ENCODE results near the gene SLC22A4. TPM values are rescaled to one million over a fixed set of nuclear protein-coding genes. Genes with fewer than 3 reads are reported as not detected.

Gene SLC22A4
- total and polyA plus RNA-seq, 2 of the 8 experiments (the other 6 are each of a cell fraction or from before 2014, with no cell fraction given): 0.45 to 0.60 TPM

DNA sequence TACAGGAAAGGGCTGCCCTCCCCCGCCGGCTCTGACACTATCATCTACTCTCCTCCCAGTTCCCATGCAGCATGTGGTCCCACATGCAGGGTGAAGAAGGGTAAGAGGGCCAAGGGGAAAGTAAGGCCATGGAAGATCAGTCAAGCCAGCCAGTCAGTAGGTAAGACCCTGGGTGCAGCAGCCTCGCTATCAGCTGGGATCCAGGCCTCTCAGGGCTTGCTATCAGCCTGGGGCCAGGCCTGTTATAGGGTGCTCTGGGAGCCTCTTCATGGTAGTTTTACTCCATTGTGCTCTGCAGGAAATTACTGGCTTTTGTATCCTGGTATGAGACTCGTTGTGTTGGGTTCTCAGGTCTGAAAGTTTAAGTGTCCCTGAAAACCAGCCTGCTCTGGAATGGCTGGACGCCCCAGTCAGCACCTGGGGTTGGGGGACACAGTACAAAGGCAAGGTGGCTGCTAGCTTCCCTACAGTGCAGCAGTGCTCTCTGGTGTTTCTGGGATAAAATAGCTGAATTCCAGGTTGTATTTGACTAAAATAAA is 21.4 kb downstream of the SLC22A4 start:
- no peak overlapping the region for H2BK15ac ChIP-seq (ENCODE audit: low read length)
- H3K23me2 ChIP-seq (ENCODE audit: low read depth, low read length): no peaks in the 10 kb centered on the region
- no peak overlapping the region for H3K4me2 ChIP-seq (ENCODE audit: insufficient read depth in 1 of 2, low read depth in 2 of 2, low read length in 2 of 2)
- H4K91ac ChIP-seq (replicated peaks; ENCODE audit: insufficient read length, low read length): no peak overlapping the region
- H3K79me1 ChIP-seq (ENCODE audit: low read depth, low read length): no peaks in the 10 kb centered on the region
- H3K4me3 ChIP-seq (ENCODE audit: extremely low read depth in 1 of 4, insufficient read depth in 2 of 4, low read depth in 3 of 4, low read length in 4 of 4): no peak overlapping the region
- H2BK20ac ChIP-seq (ENCODE audit: low read length): no peak overlapping the region
- POLR2A ChIA-PET (ENCODE audit: partially characterized antibody): interaction anchor here (1.2 to 1.5 kb wide), 2 partner anchors 12 to 22 kb away, joined by 3 read pairs; partner anchors contain the start of gene SLC22A4
- H3K18ac ChIP-seq (ENCODE audit: extremely low read depth, low read length): no peak overlapping the region
- H3K9me3 ChIP-seq (ENCODE audit: insufficient read depth in 2 of 2, low read depth in 1 of 2, low read length in 1 of 2): no peaks in the 10 kb centered on the region; a peak in 1 of 4 replicates
- no peaks in the 10 kb centered on the region for H4K20me1 ChIP-seq (replicated peaks in 1 of 2; ENCODE audit: control insufficient read depth in 1 of 2, insufficient read depth in 2 of 2, low read length in 2 of 2)
- H3K23ac ChIP-seq (ENCODE audit: insufficient read length): no peak overlapping the region
- no peak overlapping the region; the same call in 1 of the 2 replicates for H4K8ac ChIP-seq (ENCODE audit: extremely low read depth, insufficient read depth, low read length)
- H3K79me2 ChIP-seq (ENCODE audit: control insufficient read depth in 1 of 2, insufficient read depth in 2 of 2, low read length in 2 of 2): no peaks in the 10 kb centered on the region
- 0 out of 7 replicates have a peak, but pooled peaks cover 0 to 2% (median 0%) of the 10 kb centered on the region in 4 experiments for H3K4me1 ChIP-seq (replicated peaks in 1 of 4; ENCODE audit: control insufficient read depth in 3 of 4, insufficient read depth in 4 of 4, low read length in 3 of 4)
- H2AFZ ChIP-seq (ENCODE audit: low read length): 0 out of 2 replicates have a peak overlapping the region, but pooled peaks have one; percentile 24
- H2BK12ac ChIP-seq (ENCODE audit: low read depth, low read length): 0 out of 2 replicates have a peak overlapping the region, but pooled peaks have one; percentile 50
- no peak overlapping the region for H3K56ac ChIP-seq (replicated peaks; ENCODE audit: insufficient read length, low read depth, low read length)
- TF ChIP-seq, protein P1, sequence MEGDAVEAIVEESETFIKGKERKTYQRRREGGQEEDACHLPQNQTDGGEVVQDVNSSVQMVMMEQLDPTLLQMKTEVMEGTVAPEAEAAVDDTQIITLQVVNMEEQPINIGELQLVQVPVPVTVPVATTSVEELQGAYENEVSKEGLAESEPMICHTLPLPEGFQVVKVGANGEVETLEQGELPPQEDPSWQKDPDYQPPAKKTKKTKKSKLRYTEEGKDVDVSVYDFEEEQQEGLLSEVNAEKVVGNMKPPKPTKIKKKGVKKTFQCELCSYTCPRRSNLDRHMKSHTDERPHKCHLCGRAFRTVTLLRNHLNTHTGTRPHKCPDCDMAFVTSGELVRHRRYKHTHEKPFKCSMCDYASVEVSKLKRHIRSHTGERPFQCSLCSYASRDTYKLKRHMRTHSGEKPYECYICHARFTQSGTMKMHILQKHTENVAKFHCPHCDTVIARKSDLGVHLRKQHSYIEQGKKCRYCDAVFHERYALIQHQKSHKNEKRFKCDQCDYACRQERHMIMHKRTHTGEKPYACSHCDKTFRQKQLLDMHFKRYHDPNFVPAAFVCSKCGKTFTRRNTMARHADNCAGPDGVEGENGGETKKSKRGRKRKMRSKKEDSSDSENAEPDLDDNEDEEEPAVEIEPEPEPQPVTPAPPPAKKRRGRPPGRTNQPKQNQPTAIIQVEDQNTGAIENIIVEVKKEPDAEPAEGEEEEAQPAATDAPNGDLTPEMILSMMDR (IDR thresholded peaks at IDR 0.05; ENCODE audit: control extremely low read depth in 1 of 3, insufficient read depth in 1 of 3, low read depth in 1 of 3, low read length in 3 of 3): peak in 2 of 3 experiments; percentile 30 to 44; a peak in 3 of 4 replicates
- TF ChIP-seq RAD21 (IDR thresholded peaks at IDR 0.05 in 1 of 2, conservative IDR thresholded peaks at IDR 0.05 in 1 of 2; ENCODE audit: low read depth in 2 of 2, low read length in 2 of 2) (peak; percentile 61 to 67), HDAC2 (IDR thresholded peaks at IDR 0.05; ENCODE audit: borderline replicate concordance in 1 of 2, low read depth in 2 of 2, low read length in 2 of 2) (no peak)
- DNase-seq (ENCODE audit: low read depth in 1 of 2, low spot score in 2 of 2) (no peak), FAIRE-seq (no peak)
- no peaks in the 10 kb centered on the region for H3K36me3 ChIP-seq (ENCODE audit: control insufficient read depth in 2 of 4, insufficient read depth in 4 of 4, low read length in 3 of 4)
- CTCF ChIA-PET (ENCODE audit: partially characterized antibody): interaction anchor here (0.8 to 2.4 kb wide), 13 partner anchors 8 to 136 kb away, joined by 3 to 11 read pairs (median 4); partner anchors contain the start of gene SLC22A4
- H3K27me3 ChIP-seq (replicated peaks in 1 of 4; ENCODE audit: control insufficient read depth in 3 of 4, extremely low read depth in 1 of 4, insufficient read depth in 3 of 4, low read length in 3 of 4): no peaks in the 10 kb centered on the region; a peak in 1 of 7 replicates
- H2BK120ac ChIP-seq (replicated peaks; ENCODE audit: low read depth, low read length): no peak overlapping the region
- H3K4ac ChIP-seq (replicated peaks; ENCODE audit: insufficient read length, low read depth, low read length): no peak overlapping the region
- H3K14ac ChIP-seq (ENCODE audit: insufficient read length): no peak overlapping the region
- no peak overlapping the region for H3K9ac ChIP-seq (replicated peaks in 1 of 4; ENCODE audit: extremely low read depth in 1 of 4, low read depth in 3 of 4, low read length in 3 of 4)
- 86% methylated on average over 5 of the region's 5 CpGs; no CpG with 5 or more reads in 1 of the 2 experiments for WGBS, 2 experiments (ENCODE audit: extremely low coverage in 1 of 2, insufficient coverage in 1 of 2, insufficient read length in 1 of 2, insufficient replicate concordance in 2 of 2, low coverage in 1 of 2, low lambda C conversion rate in 2 of 2, missing lambda C conversion rate in 1 of 2)
- no peak overlapping the region for H2AK5ac ChIP-seq (ENCODE audit: low read depth, low read length)
- no peak overlapping the region for H3K27ac ChIP-seq (ENCODE audit: low read depth, low read length)
- H4K5ac ChIP-seq (ENCODE audit: insufficient read length, low read depth, low read length): no peak overlapping the region
- H2BK5ac ChIP-seq (ENCODE audit: low read depth, low read length): no peak overlapping the region

Data from H1 (cell line).